MM.1S (cell line): ENCODE results near the gene CPT1A.

Experiments used
- DNase-seq: peaks from one replicate; pipeline ENCODE4 v3.0.0-alpha.2; 2015
- H2AFZ ChIP-seq: fragments of 300-600 bp; sonication (generic); 2 replicates; pipeline ENCODE4 v1.6.0; 2016; ENCODE audit warnings: antibody characterized with exemption, low read length
- H3F3A ChIP-seq: fragments of 300-600 bp; sonication (generic); 2 replicates; pipeline ENCODE4 v1.6.1; 2016; ENCODE audit warnings: mild to moderate bottlenecking, antibody characterized with exemption, low read length, moderate library complexity, mixed read lengths; ENCODE audit not compliant: insufficient read depth
- H3K27ac ChIP-seq: fragments of 300-600 bp; sonication (generic); 2 replicates; pipeline ENCODE4 v1.5.1; 2016; ENCODE audit warnings: mild to moderate bottlenecking, low read length
- H3K27me3 ChIP-seq: fragments of 300-600 bp; sonication (generic); replicated peaks from 2 replicates; pipeline ENCODE4 v1.6.0; 2016; ENCODE audit warnings: low read length; ENCODE audit not compliant: insufficient read depth
- H3K36me3 ChIP-seq: fragments of 300-600 bp; sonication (generic); replicated peaks from 2 replicates; pipeline ENCODE4 v1.6.1; 2016; ENCODE audit warnings: mild to moderate bottlenecking, low read length, mixed read lengths; ENCODE audit not compliant: insufficient read depth
- H3K4me1 ChIP-seq: fragments of 300-600 bp; sonication (generic); 2 replicates; pipeline ENCODE4 v1.6.1; 2016; ENCODE audit warnings: low read length, mixed read lengths
- H3K4me2 ChIP-seq: fragments of 300-600 bp; sonication (generic); 2 replicates; pipeline ENCODE4 v1.6.0; 2016; ENCODE audit warnings: low read depth, low read length
- H3K4me3 ChIP-seq: fragments of 300-600 bp; sonication (generic); 2 replicates; pipeline ENCODE4 v1.5.1; 2016; ENCODE audit warnings: low read length, mixed read lengths
- H3K79me2 ChIP-seq: fragments of 300-600 bp; sonication (generic); 2 replicates; pipeline ENCODE4 v1.6.1; 2016; ENCODE audit warnings: mixed run types, low read length, mixed read lengths
- H3K9ac ChIP-seq: fragments of 300-600 bp; sonication (generic); 2 replicates; pipeline ENCODE4 v1.6.1; 2016; ENCODE audit warnings: low read length, mixed read lengths
- H3K9me2 ChIP-seq: fragments of 300-600 bp; sonication (generic); replicated peaks from 2 replicates; pipeline ENCODE4 v1.6.1; 2016; ENCODE audit warnings: mild to moderate bottlenecking, low read length, mixed read lengths; ENCODE audit not compliant: insufficient read depth
- H3K9me3 ChIP-seq: fragments of 300-600 bp; sonication (generic); replicated peaks from 2 replicates; pipeline ENCODE4 v1.6.1; 2016; ENCODE audit warnings: mild to moderate bottlenecking, low read length, mixed read lengths; ENCODE audit not compliant: insufficient read depth
- H4K20me1 ChIP-seq: fragments of 300-600 bp; sonication (generic); 2 replicates; pipeline ENCODE4 v1.6.1; 2016; ENCODE audit warnings: mild to moderate bottlenecking, low read length, moderate library complexity, mixed read lengths; ENCODE audit not compliant: insufficient read depth
- EZH2 ChIP-seq: fragments of 300-600 bp; sonication (generic); optimal IDR thresholded peaks from 2 replicates; pipeline ENCODE3; 2017; ENCODE audit warnings: low read depth, mild to moderate bottlenecking, antibody characterized with exemption, low read length, mixed read lengths
- EZH2phosphoT487 ChIP-seq: fragments of 300-600 bp; sonication (generic); IDR thresholded peaks from 2 replicates; pipeline ENCODE4 v1.6.1; 2018; ENCODE audit warnings: antibody characterized with exemption, low read length
- TF ChIP-seq, protein P1 (sequence below): fragments of 300-600 bp; sonication (generic); IDR thresholded peaks from 2 replicates; pipeline ENCODE4 v1.5.1; 2016; ENCODE audit warnings: antibody characterized with exemption, low read length, mixed read lengths

The CPT1A gene

DNA sequence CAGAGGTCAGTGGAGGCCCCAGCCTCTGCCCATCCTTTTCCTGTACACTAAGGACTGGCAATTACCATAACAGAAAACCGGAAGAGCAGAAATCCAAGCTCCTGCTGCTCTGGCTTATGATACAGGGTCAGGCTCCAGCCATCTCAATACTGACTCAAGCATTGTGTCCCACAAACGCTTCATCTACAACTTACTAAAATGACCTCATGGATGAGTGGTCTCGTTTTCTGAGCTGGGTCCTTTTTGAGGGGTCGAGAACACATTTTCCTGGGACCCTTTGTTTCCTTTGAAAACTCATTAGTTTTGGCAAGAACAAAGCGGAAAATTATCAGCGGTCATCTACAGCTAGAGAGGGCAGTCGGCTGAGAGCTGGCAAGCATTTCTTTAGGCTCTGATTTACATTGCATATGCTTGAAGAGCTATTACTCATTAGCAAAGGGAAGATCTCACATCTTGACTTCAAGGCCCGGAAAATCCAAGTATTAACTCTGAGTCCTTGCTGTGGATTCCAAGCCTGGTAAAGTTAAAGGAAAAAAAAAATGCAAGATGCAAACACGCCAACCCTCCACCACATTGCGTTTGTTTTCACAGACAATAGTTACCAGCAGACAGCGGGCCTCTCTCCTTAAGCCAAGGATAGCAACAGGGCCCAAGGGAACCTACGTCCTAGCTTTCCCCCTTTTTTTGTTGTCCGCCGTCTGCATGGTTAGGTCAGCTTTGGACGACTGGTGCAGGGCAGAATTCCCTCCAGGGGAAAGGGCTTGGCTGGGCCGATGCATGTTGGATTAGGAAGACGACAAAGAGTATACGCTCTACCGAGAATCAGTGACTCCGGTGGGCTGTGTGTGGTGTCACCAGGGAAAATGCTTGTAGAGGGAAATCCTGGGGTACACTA, 92.2 kb downstream of the CPT1A start:
- Histone ChIP-seq H3K9me3 (no peaks in the 10 kb centered on the region), H3K27ac (no peak overlapping the region), H3K4me2 (no peak overlapping the region), H3K4me1 (no peaks in the 10 kb centered on the region), H3K9me2 (no peaks in the 10 kb centered on the region), H3F3A (no peaks in the 10 kb centered on the region), H2AFZ (no peak overlapping the region), H3K4me3 (no peak overlapping the region), H3K36me3 (no peaks in the 10 kb centered on the region), H3K27me3 (no peaks in the 10 kb centered on the region), H3K9ac (no peak overlapping the region), H3K79me2 (no peaks in the 10 kb centered on the region), H4K20me1 (no peaks in the 10 kb centered on the region)
- DNase-seq = no peak
- no peak for TF ChIP-seq EZH2
- TF ChIP-seq EZH2phosphoT487 = no peak
- TF ChIP-seq, protein P1, sequence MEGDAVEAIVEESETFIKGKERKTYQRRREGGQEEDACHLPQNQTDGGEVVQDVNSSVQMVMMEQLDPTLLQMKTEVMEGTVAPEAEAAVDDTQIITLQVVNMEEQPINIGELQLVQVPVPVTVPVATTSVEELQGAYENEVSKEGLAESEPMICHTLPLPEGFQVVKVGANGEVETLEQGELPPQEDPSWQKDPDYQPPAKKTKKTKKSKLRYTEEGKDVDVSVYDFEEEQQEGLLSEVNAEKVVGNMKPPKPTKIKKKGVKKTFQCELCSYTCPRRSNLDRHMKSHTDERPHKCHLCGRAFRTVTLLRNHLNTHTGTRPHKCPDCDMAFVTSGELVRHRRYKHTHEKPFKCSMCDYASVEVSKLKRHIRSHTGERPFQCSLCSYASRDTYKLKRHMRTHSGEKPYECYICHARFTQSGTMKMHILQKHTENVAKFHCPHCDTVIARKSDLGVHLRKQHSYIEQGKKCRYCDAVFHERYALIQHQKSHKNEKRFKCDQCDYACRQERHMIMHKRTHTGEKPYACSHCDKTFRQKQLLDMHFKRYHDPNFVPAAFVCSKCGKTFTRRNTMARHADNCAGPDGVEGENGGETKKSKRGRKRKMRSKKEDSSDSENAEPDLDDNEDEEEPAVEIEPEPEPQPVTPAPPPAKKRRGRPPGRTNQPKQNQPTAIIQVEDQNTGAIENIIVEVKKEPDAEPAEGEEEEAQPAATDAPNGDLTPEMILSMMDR = no peak

GRCh38 chr11:68748061-68748460, 93.7 kb downstream of the CPT1A start:
- Histone ChIP-seq H3F3A (no peaks in the 10 kb centered on the region), H3K9ac (no peak overlapping the region), H3K27ac (no peak overlapping the region), H3K9me2 (no peaks in the 10 kb centered on the region), H3K4me3 (no peak overlapping the region), H4K20me1 (no peaks in the 10 kb centered on the region), H3K4me2 (no peak overlapping the region), H3K79me2 (no peaks in the 10 kb centered on the region), H3K36me3 (no peaks in the 10 kb centered on the region), H3K4me1 (no peaks in the 10 kb centered on the region), H2AFZ (no peak overlapping the region), H3K27me3 (no peaks in the 10 kb centered on the region), H3K9me3 (no peaks in the 10 kb centered on the region)
- no peak for TF ChIP-seq EZH2
- TF ChIP-seq, protein P1 = no peak
- no peak for TF ChIP-seq EZH2phosphoT487
- DNase-seq = no peak

GRCh38 chr11:68743539-68743938, 98.2 kb downstream of the CPT1A start:
- no peak overlapping the region for H2AFZ ChIP-seq
- TF ChIP-seq EZH2phosphoT487 (no peak), EZH2 (no peak)
- TF ChIP-seq, protein P1 = no peak
- no peak overlapping the region for H3K27ac ChIP-seq
- H3K4me3 ChIP-seq = no peak overlapping the region
- H3K9me3 ChIP-seq = no peaks in the 10 kb centered on the region
- no peak overlapping the region for H3K9ac ChIP-seq
- no peaks in the 10 kb centered on the region for H3K36me3 ChIP-seq
- no peak overlapping the region for H3K4me2 ChIP-seq
- no peaks in the 10 kb centered on the region for H3F3A ChIP-seq
- DNase-seq = no peak
- H3K27me3 ChIP-seq = no peaks in the 10 kb centered on the region
- H3K79me2 ChIP-seq = no peaks in the 10 kb centered on the region
- H3K9me2 ChIP-seq = no peaks in the 10 kb centered on the region
- H3K4me1 ChIP-seq = no peaks in the 10 kb centered on the region
- no peaks in the 10 kb centered on the region for H4K20me1 ChIP-seq
